Esophagus muscularis mucosa (tissue), 4 donors: Measurements from ENCODE around the gene ERCC6L2. TPM values are rescaled to one million over a fixed set of nuclear protein-coding genes. Genes with fewer than 3 reads are reported as not detected.

Experiments
- DNase-seq: peaks from one replicate; pipeline ENCODE4 v3.0.0-alpha.2; 2017; ENCODE audit errors: extremely low spot score
- H3K27ac ChIP-seq, 4 donors: fragments of 200-600 bp; sonication (generic); replicated peaks in 1 of 4; 1 replicate in 3 of 4; 2 replicates in 1 of 4; pipeline ENCODE4 v1.5.1; 2016 to 2019; ENCODE audit warnings: mild to moderate bottlenecking in 1 of 4
- H3K27me3 ChIP-seq, 4 donors: fragments of 200-600 bp; sonication (generic); one replicate each; pipeline versions ENCODE4 v1.5.1 to v1.6.0; 2016 to 2019
- H3K36me3 ChIP-seq, 4 donors: fragments of 200-600 bp; sonication (generic); one replicate each; pipeline ENCODE4 v1.5.1; 2016 to 2019
- H3K4me1 ChIP-seq, 4 donors: fragments of 200-600 bp; sonication (generic); one replicate each; pipeline ENCODE4 v1.5.1; 2016 to 2019
- H3K4me3 ChIP-seq, 4 donors: fragments of 200-600 bp; sonication (generic); 1 replicate in 2 of 4; 2 replicates in 2 of 4; pipeline ENCODE4 v1.5.1; 2016 to 2019; ENCODE audit warnings: mild to moderate bottlenecking in 4 of 4, moderate library complexity in 1 of 4
- H3K9me3 ChIP-seq, 4 donors: fragments of 200-600 bp; sonication (generic); 1 replicate in 3 of 4; 2 replicates in 1 of 4; pipeline ENCODE4 v1.5.1; 2016 to 2019
- EP300 ChIP-seq: sonication (generic); formaldehyde crosslinking; IDR thresholded peaks from one replicate; pipeline ENCODE4 v1.6.1; 2017; ENCODE audit warnings: antibody characterized with exemption
- POLR2A ChIP-seq: fragments of 450-650 bp; IDR thresholded peaks from one replicate; pipeline ENCODE4 v1.6.1; 2017; ENCODE audit warnings: antibody characterized with exemption, moderate library complexity, mild to moderate bottlenecking, low read depth
- POLR2AphosphoS5 ChIP-seq, 2 donors: sonication (generic); formaldehyde crosslinking; IDR thresholded peaks; one replicate each; pipeline ENCODE4 v1.6.1; 2017; ENCODE audit warnings: antibody characterized with exemption in 2 of 2
- WGBS: methylation state at CpG from one replicate; pipeline ENCODE4 v1.1.5; 2018; 5-methylcytosine and 5-hydroxymethylcytosine counted together
- intact Hi-C: fragments of 100-400 bp; cut with DNase I; formaldehyde crosslinking; loops from one replicate; pipeline ENCODE4 v1.15.1; 2023
- total RNA-seq, 4 donors: library from RNA; depleted of rRNA; stranded (reverse); fragments of >200 nt; gene quantifications; one replicate each; pipeline versions ENCODE4 v1.1.0 to v1.2.1, GENCODE V29; 2016
- TF ChIP-seq, protein P1 (sequence below), 3 experiments: fragments of 200-600 bp in 2 of 3; fragments of 450-650 bp in 1 of 3; sonication (generic) in 2 of 3; IDR thresholded peaks; one replicate each; pipeline ENCODE4 v1.5.1; 2017 to 2019; ENCODE audit warnings: antibody characterized with exemption in 3 of 3, mild to moderate bottlenecking in 2 of 3, moderate library complexity in 1 of 3

The ERCC6L2 gene
- total RNA-seq, 4 donors from 2014 or later: 78.1 to 96.4 (median 86.5) TPM

DNA sequence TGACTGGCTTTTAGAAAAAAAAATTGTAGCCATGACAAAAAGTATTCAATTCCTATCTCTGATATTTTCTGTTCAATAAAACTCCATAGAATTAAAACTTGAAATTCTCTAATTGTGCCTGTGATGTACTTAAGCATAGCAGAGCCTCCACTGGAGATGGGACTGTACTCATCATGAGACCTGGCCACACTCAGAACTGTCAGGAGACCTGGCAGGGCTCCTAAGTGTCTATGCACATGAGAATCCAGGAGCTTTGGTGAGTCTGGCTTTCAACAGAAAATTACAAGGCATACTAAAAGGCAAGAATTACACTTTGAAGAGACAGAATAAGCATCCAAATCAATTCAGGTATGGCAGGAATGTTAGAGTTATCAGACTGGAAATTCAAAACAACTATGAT, 26.7 kb upstream of the ERCC6L2 start:
- Histone ChIP-seq H3K27ac (no peak overlapping the region), H3K36me3 (peaks cover 0 to 4% (median 2%) of the 10 kb centered on the region in 4 donors)
- TF ChIP-seq, protein P1, sequence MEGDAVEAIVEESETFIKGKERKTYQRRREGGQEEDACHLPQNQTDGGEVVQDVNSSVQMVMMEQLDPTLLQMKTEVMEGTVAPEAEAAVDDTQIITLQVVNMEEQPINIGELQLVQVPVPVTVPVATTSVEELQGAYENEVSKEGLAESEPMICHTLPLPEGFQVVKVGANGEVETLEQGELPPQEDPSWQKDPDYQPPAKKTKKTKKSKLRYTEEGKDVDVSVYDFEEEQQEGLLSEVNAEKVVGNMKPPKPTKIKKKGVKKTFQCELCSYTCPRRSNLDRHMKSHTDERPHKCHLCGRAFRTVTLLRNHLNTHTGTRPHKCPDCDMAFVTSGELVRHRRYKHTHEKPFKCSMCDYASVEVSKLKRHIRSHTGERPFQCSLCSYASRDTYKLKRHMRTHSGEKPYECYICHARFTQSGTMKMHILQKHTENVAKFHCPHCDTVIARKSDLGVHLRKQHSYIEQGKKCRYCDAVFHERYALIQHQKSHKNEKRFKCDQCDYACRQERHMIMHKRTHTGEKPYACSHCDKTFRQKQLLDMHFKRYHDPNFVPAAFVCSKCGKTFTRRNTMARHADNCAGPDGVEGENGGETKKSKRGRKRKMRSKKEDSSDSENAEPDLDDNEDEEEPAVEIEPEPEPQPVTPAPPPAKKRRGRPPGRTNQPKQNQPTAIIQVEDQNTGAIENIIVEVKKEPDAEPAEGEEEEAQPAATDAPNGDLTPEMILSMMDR (IDR thresholded peaks at IDR 0.05): no peak
- TF ChIP-seq POLR2AphosphoS5 (IDR thresholded peaks at IDR 0.05) (no peak), EP300 (no peak), POLR2A (no peak)

DNA sequence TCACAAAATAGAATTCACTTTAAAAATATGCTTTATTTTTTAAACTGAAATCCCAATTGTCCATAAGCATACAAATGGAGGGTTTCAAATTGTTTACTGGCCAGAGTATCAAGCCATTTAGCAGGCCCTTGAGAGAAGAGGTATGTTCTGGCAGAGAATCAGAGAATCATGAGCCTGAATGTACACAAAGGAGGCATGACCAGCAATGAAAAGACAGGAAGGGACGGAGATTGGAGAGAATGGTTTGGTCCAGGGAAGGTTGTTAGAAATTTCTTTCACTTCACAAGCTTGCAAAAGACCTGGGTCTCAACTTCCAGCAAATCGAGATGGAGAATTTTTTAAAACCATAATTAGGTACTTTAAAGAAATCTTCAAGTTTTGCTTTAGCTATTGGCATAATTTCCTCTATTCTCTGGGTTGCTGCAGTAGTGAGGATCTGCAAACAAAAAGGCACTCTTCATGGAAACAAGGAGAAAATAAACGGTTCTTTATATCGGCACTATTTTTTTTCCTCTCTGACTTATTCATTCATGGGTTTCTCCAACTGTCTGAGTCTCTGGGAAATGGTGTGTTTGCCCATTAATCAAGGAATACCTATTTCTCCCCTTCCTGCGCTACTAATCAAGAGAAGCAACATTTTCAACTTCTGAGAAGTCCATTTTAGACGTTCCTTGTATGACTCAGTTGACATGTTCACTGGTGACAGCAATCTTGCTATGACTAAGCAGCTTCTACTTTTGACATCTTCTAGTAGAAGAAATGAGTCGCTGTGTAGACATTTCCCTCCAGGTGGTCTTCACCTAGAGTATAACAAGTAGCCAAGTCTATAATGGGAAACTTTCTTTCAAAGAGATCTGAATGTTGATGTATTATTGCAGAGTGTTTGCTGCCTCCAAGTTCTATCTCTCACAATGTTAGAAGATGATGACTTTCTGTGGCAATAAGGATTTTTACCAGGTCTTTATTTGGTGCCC, 23.1 kb upstream of the ERCC6L2 start:
- no peak for TF ChIP-seq EP300
- TF ChIP-seq POLR2A: no peak
- no peak for TF ChIP-seq POLR2AphosphoS5 (IDR thresholded peaks at IDR 0.05)
- TF ChIP-seq, protein P1 (IDR thresholded peaks at IDR 0.05): no peak
- intact Hi-C loops: no loop called here
- 71% methylated on average over 7 of the region's 7 CpGs for WGBS
- Histone ChIP-seq H3K4me3 (no peak overlapping the region), H3K9me3 (no peaks in the 10 kb centered on the region), H3K27me3 (no peaks in the 10 kb centered on the region), H3K36me3 (peaks cover 0 to 4% (median 2%) of the 10 kb centered on the region in 4 donors), H3K27ac (no peak overlapping the region), H3K4me1 (no peaks in the 10 kb centered on the region)
- DNase-seq: no peak

More for the DNA sequence above, 26.7 kb upstream of the ERCC6L2 start:
- no peak for DNase-seq
- no peak overlapping the region for H3K4me3 ChIP-seq
- H3K27me3 ChIP-seq: no peaks in the 10 kb centered on the region
- H3K4me1 ChIP-seq: no peaks in the 10 kb centered on the region
- no peaks in the 10 kb centered on the region for H3K9me3 ChIP-seq
- intact Hi-C loops: no loop called here

DNA sequence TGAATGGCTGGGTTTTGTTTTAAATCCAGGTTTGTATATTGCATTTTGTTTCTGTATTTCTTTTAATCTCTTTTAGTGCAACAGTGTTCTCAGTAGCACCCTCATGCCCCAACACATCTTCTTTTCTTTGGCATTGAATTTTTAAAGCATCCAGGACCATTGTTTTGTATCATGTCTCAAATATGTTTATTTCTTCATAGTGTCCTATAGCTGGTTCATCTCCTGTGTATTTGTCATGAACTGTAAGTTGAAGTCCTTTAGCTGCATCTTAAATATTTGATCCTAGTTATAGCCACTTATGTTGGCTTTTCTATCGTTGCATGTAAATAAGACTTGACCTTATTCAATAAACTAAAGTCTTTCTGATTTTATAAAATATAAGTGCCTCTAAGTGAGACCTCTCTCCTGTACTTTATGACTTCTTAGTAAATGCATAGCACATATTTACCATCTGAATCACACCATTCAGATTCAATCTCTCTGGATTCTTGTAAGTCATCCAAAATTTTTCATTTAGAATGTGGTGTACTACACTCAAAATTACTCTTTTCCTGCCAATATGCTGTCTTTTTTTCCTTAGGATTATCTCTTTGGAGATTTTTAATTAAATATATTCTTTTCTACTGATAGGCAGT, 21.0 kb upstream of the ERCC6L2 start:
- H3K4me1 ChIP-seq: peaks cover 0 to 6% (median 0%) of the 10 kb centered on the region in 4 donors
- no peak for DNase-seq
- H3K36me3 ChIP-seq: peaks cover 0 to 4% (median 2%) of the 10 kb centered on the region in 4 donors
- no peak for TF ChIP-seq POLR2A
- TF ChIP-seq, protein P1 (IDR thresholded peaks at IDR 0.05): no peak
- TF ChIP-seq POLR2AphosphoS5 (IDR thresholded peaks at IDR 0.05): no peak
- TF ChIP-seq EP300: no peak
- H3K27ac ChIP-seq: no peak overlapping the region
- H3K4me3 ChIP-seq: no peak overlapping the region
- 59% methylated on average over 1 of the region's 1 CpG for WGBS
- intact Hi-C loops: no loop called here
- no peaks in the 10 kb centered on the region for H3K9me3 ChIP-seq
- no peaks in the 10 kb centered on the region for H3K27me3 ChIP-seq

DNA sequence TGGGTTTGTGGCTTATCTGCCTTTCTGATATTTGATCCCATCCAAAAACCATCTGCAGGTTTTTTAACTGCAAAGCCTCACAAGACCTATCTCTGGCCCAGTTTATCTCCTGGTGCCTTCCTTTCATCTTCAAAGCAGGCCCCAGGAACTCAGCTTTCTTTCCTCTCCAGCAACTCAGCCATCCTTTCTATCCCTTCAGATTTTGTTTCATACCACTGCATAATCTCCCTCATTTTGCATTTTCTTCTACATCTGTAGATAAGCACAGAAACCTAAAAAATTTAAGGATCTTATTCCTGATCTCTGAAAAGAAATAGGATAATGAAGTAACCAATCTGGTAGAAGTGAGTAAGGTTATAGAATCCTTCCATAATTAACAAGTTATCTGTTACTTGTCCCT, 19.5 kb upstream of the ERCC6L2 start:
- Histone ChIP-seq H3K9me3 (no peaks in the 10 kb centered on the region), H3K4me1 (peaks cover 0 to 6% (median 0%) of the 10 kb centered on the region in 4 donors), H3K27me3 (no peaks in the 10 kb centered on the region), H3K27ac (no peak overlapping the region), H3K4me3 (no peak overlapping the region), H3K36me3 (no peaks in the 10 kb centered on the region)
- intact Hi-C loops: no loop called here
- no peak for TF ChIP-seq POLR2A
- no peak for TF ChIP-seq POLR2AphosphoS5 (IDR thresholded peaks at IDR 0.05)
- TF ChIP-seq, protein P1 (IDR thresholded peaks at IDR 0.05): no peak
- TF ChIP-seq EP300: no peak
- no peak for DNase-seq
